ENCODE measurements around the gene NFAM1.

NFAM1 gene

GRCh38 chr22:42428760-42429159 is 3.4 kb downstream of the NFAM1 start:
- Histone ChIP-seq H3K36me3 (ENCODE audit: control insufficient read depth in 2 of 2, insufficient read depth in 1 of 2, low read length in 2 of 2) (no peaks in the 10 kb centered on the region), H3K9me3 (ENCODE audit: control insufficient read depth, insufficient read depth, low read depth, low read length) (no peaks in the 10 kb centered on the region), H3K4me3 (ENCODE audit: low read depth, low read length) (no peak overlapping the region), H3K4me1 (ENCODE audit: control insufficient read depth, insufficient read depth, low read length) (no peaks in the 10 kb centered on the region; the same call in 1 of the 2 replicates), H3K27ac (ENCODE audit: extremely low read depth, low read depth, low read length) (no peak overlapping the region)
- ChIA-PET POLR2A (no interaction called here), CTCF (interaction anchor here (0.6 to 1.5 kb wide), 4 partner anchors 8 to 155 kb away, joined by 3 to 4 read pairs (median 3); no protein-coding TSS in a partner anchor)
- TF ChIP-seq ZNF140 (tag by site-specific recombination; IDR thresholded peaks at IDR 0.05) (no peak), ZNF654 (tag by site-specific recombination; IDR thresholded peaks at IDR 0.05; ENCODE audit: low read depth) (no peak), ZNF169 (tag by site-specific recombination; IDR thresholded peaks at IDR 0.05) (no peak), OVOL3 (tag by site-specific recombination; IDR thresholded peaks at IDR 0.05) (no peak), ZNF514 (tag by site-specific recombination; IDR thresholded peaks at IDR 0.05) (no peak), ZSCAN30 (tag by site-specific recombination; IDR thresholded peaks at IDR 0.05) (no peak), REPIN1 (tag by site-specific recombination; IDR thresholded peaks at IDR 0.05; ENCODE audit: low read depth) (no peak), ZFP41 (tag by site-specific recombination; IDR thresholded peaks at IDR 0.05; ENCODE audit: borderline replicate concordance) (no peak), YY2 (tag by site-specific recombination; IDR thresholded peaks at IDR 0.05) (no peak), ZNF311 (tag by site-specific recombination; IDR thresholded peaks at IDR 0.05; ENCODE audit: borderline replicate concordance) (no peak), ZNF155 (tag by site-specific recombination; IDR thresholded peaks at IDR 0.05) (no peak), ZNF37A (tag by site-specific recombination; IDR thresholded peaks at IDR 0.05) (no peak), OSR2 (tag by site-specific recombination; IDR thresholded peaks at IDR 0.05) (no peak), BCL6B (tag by site-specific recombination; IDR thresholded peaks at IDR 0.05) (no peak), ZFHX2 (tag by site-specific recombination; conservative IDR thresholded peaks at IDR 0.05) (no peak), ZNF529 (tag by site-specific recombination; IDR thresholded peaks at IDR 0.05; ENCODE audit: insufficient replicate concordance) (no peak), ZNF664 (tag by site-specific recombination; IDR thresholded peaks at IDR 0.05) (no peak)
- TF ChIP-seq, protein P1, sequence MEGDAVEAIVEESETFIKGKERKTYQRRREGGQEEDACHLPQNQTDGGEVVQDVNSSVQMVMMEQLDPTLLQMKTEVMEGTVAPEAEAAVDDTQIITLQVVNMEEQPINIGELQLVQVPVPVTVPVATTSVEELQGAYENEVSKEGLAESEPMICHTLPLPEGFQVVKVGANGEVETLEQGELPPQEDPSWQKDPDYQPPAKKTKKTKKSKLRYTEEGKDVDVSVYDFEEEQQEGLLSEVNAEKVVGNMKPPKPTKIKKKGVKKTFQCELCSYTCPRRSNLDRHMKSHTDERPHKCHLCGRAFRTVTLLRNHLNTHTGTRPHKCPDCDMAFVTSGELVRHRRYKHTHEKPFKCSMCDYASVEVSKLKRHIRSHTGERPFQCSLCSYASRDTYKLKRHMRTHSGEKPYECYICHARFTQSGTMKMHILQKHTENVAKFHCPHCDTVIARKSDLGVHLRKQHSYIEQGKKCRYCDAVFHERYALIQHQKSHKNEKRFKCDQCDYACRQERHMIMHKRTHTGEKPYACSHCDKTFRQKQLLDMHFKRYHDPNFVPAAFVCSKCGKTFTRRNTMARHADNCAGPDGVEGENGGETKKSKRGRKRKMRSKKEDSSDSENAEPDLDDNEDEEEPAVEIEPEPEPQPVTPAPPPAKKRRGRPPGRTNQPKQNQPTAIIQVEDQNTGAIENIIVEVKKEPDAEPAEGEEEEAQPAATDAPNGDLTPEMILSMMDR (tag by site-specific recombination; IDR thresholded peaks at IDR 0.05), result no peak
- TF ChIP-seq, protein P2, sequence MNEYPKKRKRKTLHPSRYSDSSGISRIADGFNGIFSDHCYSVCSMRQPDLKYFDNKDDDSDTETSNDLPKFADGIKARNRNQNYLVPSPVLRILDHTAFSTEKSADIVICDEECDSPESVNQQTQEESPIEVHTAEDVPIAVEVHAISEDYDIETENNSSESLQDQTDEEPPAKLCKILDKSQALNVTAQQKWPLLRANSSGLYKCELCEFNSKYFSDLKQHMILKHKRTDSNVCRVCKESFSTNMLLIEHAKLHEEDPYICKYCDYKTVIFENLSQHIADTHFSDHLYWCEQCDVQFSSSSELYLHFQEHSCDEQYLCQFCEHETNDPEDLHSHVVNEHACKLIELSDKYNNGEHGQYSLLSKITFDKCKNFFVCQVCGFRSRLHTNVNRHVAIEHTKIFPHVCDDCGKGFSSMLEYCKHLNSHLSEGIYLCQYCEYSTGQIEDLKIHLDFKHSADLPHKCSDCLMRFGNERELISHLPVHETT (tag by site-specific recombination; IDR thresholded peaks at IDR 0.05), result no peak

GRCh38 chr22:42428025-42428424 is 4.2 kb downstream of the NFAM1 start:
- H3K4me1 ChIP-seq (ENCODE audit: control insufficient read depth, insufficient read depth, low read length), result no peaks in the 10 kb centered on the region
- CTCF ChIA-PET, result interaction anchor here (0.7 to 1.5 kb wide), 2 partner anchors 12 to 54 kb away, joined by 3 to 4 read pairs; no protein-coding TSS in a partner anchor
- H3K4me3 ChIP-seq (ENCODE audit: low read depth, low read length), result no peak overlapping the region
- no peaks in the 10 kb centered on the region for H3K9me3 ChIP-seq (ENCODE audit: control insufficient read depth, insufficient read depth, low read depth, low read length)
- no peaks in the 10 kb centered on the region for H3K36me3 ChIP-seq (ENCODE audit: control insufficient read depth in 2 of 2, insufficient read depth in 1 of 2, low read length in 2 of 2)
- no peak overlapping the region for H3K27ac ChIP-seq (ENCODE audit: extremely low read depth, low read depth, low read length)
- TF ChIP-seq ZFHX2 (tag by site-specific recombination; conservative IDR thresholded peaks at IDR 0.05), result peak; percentile 54; the same call in 1 of the 2 replicates
- TF ChIP-seq ZIC2 (tag by site-specific recombination; IDR thresholded peaks at IDR 0.05), result peak; percentile 45
- TF ChIP-seq, protein P3, sequence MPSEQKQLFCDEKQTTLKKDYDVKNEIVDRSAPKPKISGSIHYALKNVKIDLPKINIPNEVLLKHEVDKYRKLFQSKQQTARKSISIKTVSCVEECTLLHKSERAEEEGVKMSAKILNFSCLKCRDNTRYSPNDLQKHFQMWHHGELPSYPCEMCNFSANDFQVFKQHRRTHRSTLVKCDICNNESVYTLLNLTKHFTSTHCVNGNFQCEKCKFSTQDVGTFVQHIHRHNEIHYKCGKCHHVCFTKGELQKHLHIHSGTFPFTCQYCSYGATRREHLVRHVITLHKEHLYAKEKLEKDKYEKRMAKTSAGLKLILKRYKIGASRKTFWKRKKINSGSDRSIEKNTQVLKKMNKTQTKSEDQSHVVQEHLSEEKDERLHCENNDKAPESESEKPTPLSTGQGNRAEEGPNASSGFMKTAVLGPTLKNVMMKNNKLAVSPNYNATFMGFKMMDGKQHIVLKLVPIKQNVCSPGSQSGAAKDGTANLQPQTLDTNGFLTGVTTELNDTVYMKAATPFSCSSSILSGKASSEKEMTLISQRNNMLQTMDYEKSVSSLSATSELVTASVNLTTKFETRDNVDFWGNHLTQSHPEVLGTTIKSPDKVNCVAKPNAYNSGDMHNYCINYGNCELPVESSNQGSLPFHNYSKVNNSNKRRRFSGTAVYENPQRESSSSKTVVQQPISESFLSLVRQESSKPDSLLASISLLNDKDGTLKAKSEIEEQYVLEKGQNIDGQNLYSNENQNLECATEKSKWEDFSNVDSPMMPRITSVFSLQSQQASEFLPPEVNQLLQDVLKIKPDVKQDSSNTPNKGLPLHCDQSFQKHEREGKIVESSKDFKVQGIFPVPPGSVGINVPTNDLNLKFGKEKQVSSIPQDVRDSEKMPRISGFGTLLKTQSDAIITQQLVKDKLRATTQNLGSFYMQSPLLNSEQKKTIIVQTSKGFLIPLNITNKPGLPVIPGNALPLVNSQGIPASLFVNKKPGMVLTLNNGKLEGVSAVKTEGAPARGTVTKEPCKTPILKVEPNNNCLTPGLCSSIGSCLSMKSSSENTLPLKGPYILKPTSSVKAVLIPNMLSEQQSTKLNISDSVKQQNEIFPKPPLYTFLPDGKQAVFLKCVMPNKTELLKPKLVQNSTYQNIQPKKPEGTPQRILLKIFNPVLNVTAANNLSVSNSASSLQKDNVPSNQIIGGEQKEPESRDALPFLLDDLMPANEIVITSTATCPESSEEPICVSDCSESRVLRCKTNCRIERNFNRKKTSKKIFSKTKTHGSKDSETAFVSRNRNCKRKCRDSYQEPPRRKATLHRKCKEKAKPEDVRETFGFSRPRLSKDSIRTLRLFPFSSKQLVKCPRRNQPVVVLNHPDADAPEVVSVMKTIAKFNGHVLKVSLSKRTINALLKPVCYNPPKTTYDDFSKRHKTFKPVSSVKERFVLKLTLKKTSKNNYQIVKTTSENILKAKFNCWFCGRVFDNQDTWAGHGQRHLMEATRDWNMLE (tag by site-specific recombination; conservative IDR thresholded peaks at IDR 0.05; ENCODE audit: low read depth), result no peak
- POLR2A ChIA-PET, result no interaction called here

All from HEK293 (cell line).